GM18909 (cell line): ENCODE results near the gene FOXC1.
A peak's percentile ranks its signal among the peaks of the same experiment; 100 is the strongest.

ENCODE experiments used
- ATAC-seq: cut with Tn5 transposase; IDR thresholded peaks from one replicate; pipeline ENCODE4 v1.9.1; 2021; ENCODE audit warnings: mild to moderate bottlenecking; ENCODE audit not compliant: unreplicated experiment, poor library complexity

The FOXC1 gene

DNA sequence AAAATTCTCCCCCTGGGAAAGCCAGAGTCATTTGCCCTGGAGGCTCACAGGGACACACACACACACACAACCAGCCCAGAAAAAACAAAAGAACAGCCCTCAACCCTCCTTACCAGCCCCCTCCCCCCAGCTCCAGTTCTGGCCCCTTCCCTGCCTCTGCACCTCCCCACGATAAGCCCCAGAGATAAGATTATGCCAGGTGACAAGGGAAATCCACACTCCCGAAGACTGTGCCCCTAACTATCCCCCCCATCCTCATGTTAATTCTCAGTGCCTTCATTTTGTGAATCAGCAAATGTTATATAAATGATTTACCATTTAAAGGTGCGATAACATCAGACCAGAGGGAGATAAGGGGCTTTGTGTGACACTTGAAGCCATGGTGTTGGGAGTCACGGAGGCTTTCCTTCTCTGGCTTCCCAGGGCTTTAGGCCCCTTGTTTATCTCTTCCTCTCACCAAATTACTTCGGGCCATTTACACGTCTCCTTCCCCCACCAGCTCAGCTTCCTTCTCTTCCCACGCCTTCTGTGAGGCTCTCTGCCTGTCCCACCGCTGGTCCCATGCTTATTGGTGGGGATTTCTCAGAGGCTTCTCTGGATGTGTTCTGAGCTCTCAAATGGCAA is 12.5 kb upstream of the FOXC1 start:
- no peak for ATAC-seq

DNA sequence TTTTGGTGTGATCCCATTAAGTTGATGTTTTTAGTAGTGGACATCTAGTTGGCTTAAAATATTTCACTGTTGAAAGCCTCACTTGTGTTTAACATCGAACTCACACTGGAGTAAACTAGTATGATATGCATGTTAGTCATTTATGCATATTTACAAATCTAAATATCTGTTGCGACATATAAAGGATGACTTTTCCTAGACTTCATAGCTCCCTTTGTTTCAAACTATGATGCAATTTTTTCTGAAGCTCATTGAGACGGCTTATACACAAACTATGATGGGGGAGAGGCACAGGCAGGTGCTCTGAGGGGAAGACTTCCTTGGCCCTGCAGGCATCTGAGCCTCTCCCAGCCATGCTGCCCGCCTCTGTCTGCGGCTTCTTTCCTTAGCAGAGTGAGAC is 11.8 kb upstream of the FOXC1 start:
- ATAC-seq = no peak

DNA sequence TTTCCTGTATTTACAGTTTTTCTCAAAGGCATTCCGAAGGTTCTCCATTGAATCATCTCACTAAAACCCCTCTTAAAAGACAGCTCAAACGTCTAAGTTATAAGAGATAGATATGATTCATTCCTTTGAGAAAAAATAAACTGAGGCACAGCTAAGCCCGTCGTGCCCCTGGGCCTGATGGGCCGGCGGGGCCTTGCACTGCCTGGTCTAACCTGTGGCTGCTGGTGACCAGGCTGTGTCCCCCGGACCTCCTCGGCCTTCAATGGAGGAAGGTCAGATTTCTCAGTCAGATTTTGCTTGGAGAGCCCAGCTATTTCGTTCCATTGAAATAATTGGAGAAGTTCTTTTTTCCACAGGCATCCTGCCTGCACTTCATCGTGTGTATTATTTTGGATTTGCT is 11.3 kb upstream of the FOXC1 start:
- no peak for ATAC-seq

DNA sequence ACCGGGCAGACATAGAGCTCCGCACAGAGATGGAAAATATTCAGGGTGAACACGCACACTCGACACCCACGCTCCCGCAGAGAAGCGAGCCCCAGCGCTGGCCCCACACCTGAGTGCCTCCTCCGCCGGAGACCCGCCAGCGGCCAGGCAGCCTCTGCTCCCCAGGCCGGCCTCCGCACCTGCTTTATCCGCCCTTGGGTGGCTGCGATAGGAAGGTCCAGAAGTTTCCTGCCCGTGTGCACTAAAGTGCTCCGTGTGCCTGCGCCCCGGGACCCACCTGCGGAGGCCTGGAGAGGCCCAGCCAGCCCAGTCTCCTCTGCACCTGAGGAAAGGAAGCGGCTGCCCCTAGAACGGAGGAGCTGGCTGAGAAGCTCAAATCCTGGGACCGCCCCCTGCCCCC is 10.8 kb upstream of the FOXC1 start:
- ATAC-seq = no peak

DNA sequence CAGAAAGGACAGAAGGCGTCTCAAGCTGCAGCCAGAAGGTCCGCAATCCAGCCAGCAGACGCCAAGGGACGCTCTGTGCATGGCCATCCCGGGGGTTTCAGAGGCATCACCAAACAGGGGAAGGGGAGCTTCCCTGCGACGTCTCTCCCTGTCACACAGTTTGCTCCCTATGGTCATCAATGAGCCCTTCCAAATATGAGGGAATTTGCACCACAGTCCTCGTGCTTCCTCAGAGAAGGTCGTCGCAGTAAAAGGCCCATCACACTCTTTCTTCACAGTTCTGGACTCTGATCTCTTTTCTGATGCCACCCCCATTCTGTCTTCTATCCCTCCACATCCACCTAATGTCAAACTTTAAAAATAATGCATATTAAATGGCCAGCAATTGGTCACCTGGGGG is 10.2 kb upstream of the FOXC1 start:
- no peak for ATAC-seq

DNA sequence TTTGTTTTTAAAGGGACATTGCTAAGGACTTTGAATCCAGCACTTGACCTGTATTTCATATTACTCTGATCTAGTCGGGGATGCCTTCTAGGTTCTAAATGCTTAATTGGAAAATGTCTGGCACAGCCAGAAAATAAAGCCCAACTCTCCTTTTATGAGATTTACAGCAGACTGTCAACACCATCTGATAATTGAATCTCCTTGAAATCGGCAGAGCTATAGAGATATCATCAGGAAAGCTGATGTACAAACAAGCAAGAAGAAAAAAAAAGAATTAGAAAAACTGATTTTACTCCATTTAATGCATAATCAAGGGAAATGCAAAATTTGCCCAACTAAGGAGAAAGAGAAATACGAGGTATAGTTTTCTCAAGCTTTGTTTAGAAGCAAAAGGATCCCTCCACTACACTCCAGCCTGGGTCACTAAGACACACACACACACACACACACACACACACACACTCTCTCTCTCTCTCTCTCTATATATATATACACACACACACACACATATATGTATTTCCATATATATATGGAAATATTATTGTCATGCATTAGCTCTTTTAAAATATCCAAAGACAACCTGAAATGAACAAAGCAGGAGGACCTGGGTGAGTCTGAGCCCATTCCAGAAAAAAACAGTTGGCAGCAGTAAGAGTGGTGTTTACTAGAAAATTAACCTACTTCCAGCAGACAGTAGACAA is 9.5 kb upstream of the FOXC1 start:
- no peak for ATAC-seq

DNA sequence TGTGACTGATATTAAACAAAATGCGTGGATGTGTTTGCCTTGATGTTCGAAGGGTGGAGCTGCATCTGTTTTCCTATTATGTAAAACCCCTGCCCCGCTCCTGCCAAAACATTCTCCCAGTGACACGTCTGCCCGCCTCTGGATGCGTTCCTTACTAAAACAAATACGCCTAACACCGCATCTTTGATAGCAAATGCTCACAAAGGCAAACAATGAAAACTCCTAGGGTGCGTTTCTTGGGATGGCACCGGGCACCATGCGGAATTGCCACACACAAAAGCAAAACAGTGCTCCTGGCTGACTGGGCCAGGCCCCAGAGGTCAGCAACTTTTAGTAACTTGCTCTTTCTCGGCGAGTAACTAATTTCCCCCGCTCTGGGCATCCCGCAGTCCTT is 9.0 kb upstream of the FOXC1 start:
- ATAC-seq = no peak

DNA sequence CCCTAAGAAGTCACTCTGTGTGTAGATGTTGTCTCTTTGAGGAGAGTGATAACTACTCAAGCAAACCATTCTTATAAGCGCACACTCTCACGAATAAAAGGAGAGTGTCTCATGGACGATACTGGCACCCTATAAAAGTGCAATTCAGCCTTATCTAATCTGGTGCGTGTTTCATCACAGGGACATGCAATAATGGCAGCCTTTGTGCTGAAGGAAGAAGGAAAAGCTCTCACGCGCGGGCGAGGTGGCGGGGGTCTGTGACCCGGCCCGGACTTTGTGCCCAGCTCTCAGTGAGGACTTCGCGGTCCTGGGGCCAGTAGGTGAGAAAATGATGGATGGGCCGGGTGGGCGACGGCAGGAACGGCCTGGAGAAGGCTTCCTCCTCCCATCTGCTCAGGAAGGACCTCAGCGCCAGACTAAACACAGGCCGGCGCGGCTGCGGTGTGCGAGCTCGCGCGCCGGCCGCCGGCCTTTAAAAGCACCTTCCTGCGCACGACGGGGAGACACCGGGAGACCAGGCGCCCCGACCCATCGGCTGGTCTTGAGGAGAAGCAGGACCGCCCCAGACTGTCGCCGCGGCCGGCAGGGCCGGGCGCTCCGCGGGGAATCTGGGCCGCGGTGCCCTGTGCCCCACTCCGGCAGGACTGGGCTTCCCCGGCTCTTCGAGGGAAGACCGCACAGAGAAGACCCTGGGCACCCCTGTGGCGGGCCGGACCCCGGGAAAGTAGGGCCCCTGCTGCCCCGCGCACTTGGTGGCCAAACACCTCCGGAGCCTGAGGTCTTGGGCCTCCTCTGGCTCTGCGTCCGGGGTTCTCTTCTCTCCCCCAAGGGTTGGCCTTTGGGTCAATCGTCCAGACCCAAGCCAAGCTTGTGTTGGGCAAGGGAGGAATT is 8.3 kb upstream of the FOXC1 start:
- ATAC-seq = no peak

DNA sequence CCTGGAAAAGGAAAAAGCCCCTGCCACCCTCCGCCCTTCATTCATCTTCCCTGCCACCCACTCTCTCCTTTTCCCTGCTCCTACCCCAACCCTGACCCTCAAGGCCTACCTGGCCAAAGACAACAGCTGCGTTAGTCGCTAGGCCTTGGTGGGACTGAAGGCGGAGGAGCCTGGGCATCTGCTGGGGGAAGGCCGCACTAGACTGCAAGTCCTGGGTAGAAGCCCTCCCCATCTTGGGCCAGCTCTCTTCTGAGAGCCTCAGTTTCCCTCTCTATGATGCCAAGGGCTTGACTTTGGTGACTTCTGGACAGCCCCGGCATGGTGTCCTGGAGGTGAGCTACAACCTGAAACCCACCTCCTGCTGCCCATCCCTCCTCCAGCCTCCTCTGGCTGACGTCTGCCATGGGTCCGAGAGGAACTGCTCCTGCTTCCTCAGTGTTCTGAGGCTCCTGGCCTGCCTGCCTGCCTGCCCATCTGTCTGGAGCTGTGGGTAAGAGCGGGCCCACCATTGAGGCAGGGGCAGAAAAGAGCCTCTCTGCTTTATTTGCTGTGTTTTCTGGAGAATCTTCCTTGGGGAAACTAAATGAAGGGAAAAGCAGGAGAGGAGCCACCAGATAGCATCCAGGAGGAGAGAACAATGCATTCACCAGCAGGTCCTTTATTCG is 7.5 kb upstream of the FOXC1 start:
- no peak for ATAC-seq

DNA sequence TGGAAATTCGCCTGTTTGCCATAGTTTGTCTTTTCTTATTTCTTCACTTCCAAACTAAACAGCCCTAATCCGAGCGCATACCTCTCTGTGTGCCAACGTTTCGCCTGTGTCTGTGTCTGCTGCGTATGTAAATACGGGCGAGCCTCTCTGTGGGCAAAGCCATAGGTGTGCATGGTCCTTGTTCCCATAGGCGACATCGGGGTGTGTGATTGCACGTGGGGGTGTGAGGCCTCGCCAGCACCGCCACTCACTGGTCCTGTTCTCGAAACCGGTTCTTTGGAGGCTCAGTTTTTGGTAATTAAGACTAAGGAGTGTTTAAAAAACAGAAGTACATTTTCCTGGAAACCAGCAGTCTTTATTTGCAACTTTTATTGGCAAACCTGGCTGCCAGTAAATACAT is 6.0 kb upstream of the FOXC1 start:
- ATAC-seq = no peak

DNA sequence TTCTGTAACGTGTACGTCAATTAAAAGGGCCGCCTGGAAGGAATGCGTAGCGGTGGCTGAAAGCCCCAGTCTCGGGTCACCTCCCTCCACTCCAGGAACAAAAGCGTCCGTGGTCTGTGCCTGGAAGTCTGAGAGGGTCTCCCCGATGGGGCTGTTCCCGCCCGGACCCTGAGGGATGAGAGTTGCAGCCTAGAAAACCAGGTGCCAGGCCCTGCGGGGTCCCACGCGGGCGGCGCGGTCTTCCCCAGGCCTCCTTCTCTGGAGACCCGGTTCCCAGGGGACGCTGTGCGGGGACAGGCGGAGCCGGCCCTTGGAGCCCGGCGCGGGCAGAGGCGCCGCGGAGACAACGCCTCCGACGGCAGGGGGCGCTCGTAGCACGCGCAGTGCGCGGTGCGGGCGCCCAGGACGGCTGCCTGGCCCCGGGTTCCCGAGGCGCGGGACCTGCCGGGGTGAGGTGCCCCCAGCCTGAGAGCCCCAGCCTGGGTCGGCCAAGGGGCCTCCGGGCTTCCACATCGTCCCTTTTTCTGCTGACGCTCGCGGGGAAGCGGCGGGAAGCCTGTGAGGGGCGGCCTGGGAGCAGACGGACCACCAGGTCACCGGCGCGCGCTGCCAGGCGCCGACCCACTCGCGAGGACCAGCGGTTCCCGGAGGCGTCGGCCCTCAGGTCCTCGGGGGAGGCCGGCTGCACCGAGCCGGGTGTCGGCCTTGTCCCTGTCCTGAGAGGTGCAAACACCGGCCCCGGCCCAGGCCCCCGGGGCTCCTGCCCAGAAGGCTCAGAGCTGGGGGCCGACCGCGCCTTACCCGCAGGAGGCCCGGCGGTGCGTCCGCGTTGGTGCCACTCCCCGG is 5.3 kb upstream of the FOXC1 start:
- peak; percentile 71 for ATAC-seq

DNA sequence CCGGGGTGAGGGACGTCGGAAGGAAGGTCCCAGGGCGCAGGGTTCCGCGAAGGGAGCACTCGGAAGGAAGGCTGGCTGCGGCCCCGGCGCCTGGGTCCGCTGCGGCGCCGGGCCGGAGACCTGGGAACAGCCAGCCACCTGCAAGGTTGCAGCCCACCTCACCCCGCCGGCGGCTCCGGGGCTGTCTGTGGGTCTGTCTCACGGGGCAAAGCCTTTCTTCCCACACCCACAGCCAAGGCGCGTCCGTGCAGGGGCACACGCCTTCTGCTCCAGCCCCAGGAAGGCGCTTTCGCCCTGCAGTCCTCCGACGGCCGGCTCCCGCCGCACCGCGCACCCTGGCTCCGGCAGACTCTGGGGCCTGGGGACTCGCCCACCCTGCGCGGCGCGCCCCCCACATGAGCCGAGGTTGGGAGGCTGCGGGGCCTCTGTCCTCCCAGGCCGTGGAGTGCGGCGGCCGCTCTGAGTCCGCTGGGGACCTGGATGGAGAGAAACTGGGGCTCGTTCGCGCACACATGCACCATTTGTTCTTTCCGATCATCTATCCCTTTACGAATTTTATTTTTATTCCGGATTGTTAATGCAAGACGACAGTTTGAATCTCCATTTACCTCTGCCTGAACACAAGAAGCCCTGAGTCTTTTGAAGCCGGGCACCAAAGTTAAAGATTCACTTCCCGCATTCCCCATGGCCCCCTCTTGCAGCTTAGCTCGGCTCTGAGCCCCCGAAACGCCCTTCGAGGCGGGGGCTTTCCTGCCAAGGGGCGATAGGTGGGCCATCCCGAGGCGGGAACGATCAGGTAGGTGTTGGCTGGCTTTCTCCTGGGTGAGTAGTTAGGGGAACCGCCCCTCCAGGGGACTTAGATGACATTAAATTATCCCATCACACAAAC is 4.5 kb upstream of the FOXC1 start:
- ATAC-seq = no peak

DNA sequence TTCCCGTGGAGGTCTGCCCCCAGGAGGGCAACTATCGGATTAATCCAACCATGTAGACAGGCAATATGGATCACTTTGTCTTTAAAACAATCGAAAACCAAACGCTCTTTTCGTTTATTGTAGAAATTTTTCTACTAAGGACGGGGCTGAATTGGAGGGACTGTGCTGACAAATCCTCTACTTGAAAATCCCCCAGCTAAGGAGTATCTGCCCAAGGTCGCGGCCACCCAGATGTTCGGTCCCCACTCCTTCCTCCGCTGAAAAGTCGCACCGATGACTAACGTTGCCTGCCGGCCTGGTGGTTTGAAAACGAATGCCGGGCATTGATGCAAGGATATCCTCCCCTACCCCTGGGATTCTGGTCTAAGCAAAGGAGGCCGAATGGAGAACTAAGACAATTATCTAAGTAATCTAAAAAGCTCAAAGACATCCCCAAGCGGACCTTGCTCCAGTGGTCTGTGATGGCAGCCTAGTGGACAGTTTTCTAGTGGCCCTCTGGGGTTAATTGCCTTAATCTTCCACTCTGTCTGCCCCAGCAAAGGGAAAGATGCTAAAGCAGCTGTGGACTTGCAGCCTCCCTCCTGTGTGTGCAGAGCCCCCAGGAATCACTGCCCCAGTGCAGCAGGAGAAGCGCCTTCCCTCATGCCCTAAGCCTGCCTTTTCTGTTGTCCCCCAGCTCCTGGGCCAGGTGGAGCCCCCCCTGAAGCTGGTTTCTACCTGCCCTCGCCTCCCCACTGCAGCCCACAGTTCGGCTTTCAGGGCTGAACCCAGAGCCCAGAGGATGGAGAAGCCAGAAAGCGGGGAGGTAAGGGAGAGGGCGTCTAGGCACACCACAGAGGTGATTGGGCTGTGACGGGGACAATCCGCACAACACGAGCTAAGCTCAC is 3.6 kb upstream of the FOXC1 start:
- ATAC-seq = no peak

DNA sequence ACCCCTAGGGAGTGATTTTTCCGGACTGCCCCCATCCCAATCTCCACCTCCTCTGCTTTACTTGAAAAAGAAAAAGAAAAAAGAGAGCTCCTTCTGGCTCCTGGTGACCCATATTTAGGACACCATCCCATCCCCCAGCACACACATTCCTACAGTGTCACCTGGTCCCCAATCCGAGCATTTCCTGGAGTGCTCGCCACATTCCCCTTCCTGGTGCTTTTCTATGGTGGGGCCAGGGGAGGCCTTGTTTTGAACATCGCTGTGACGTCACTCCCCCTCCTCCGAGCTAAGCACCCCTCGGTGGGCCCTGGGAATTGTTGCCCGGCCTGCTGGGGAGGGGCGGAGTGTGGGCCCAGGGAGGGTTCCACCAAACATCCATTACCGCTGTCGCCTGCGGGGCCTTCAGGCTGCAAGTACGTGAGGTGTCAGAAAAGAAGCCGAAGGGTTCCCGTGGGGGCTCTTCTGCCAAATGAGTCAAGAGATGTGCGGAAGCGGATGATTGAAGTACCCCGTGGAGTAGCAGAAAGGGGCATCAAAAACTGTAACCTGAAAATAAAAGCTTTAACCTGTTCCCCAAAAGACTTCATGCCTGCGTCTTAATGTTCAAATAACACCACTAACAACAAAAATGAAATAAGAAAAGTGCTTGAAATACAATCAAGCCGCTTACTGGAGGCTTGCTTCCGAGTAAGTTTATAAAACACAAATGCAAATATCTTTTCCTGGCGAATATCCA is 2.8 kb upstream of the FOXC1 start:
- ATAC-seq = no peak

DNA sequence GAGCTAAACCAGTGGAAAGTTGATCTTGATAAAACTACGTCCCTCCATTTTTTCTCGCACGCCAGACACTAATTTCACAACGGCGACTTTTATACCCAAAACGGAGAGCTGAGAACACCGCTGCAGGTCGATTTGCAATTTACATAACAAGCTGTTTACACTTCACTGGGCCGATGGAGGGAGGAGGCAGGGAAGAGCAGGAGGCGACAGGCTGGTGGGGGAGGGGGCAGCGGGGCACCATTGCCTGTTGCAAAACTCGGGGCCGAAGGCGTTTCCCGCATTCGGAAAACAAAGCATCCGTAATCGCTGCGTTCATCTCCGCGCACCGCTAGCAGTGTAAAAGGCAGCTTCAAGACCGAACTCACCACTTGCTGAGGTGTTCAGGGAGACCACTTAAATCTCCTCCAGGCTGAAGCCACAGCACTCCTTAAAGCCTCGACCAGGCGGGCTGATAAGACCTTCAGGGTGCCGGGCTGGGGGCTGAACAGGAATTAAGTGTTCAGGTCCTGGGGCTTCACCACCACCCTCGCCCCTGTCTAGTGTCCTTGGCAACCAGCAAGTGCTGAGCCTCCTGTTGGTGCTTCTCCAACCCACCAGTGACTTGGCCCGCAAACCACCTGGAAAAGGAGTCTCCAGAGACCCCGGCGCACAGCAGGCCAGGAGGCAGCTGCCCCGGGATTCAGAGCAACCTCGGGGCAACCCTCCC is 2.0 kb upstream of the FOXC1 start:
- ATAC-seq = no peak

DNA sequence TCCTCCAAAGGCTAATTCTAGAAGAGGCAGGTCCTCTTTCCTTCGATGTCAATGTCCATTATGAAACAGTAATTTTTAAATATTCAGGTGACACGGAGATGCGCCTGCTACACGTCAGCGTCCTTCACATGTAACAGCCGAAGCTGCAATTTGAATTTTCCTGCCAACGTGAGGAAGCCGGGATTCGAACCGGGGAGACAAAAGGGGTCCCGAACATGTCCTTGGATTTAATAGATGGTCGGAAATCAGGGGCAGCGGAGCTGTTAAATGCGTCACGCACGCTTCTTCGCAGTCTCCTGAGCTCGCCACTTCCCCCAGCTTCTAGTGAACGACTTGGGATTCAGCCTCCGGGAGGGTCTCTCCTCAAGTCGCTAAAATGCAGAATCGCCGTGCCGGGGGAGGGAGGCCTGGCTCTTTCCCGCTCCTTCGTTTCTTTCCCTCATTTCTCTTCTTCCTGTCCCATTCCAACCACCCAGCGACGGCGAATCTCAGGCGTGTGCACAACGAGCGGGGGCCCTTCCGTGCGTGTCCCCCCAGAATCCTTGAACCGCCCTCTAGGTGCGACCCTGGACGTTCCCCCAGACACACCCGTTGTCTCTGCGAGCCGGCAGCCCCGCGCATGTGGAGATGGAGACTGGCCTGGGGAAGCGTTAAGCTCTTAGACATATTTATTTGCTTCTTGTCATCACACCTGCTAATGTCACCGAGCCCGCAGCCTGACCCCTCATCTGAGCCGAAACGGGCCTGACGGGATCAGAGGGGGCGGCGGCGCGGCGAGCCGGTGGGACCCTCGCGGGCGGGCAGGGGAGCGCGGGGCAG is 1.3 kb upstream of the FOXC1 start:
- no peak for ATAC-seq
